Left ventricle myocardium superior (tissue), 1 donor: ENCODE data around the gene DDX19B. TPM values are rescaled to one million over a fixed set of nuclear protein-coding genes. Genes with fewer than 3 reads are reported as not detected.

ENCODE experiments used
- ATAC-seq: fragments of 200-7000 bp; cut with Tn5 transposase; one replicate; pipeline ENCODE4 v1.9.1; 2020; ENCODE audit warnings: mild to moderate bottlenecking, moderate library complexity
- DNase-seq: peaks from one replicate; pipeline ENCODE4 v3.0.0-alpha.2; 2020
- intact Hi-C: fragments of 100-400 bp; cut with micrococcal nuclease; formaldehyde crosslinking; loops from one replicate; pipeline ENCODE4 v1.11.0; 2022
- total RNA-seq: library from RNA; stranded (reverse); fragmentation: NEBNext Ultra II Directional; extraction: Animal tissue kit (Norgen Biotek cat#: 25700); gene quantifications from one replicate; pipeline ENCODE4 v1.2.1, GENCODE V29; 2021
- donor health status: DM: no; HTN: yes; CAD: no; lungs with severe emphysema.

The DDX19B gene
- total RNA-seq, 1 donor from 2014 or later = 16.6 TPM

DNA sequence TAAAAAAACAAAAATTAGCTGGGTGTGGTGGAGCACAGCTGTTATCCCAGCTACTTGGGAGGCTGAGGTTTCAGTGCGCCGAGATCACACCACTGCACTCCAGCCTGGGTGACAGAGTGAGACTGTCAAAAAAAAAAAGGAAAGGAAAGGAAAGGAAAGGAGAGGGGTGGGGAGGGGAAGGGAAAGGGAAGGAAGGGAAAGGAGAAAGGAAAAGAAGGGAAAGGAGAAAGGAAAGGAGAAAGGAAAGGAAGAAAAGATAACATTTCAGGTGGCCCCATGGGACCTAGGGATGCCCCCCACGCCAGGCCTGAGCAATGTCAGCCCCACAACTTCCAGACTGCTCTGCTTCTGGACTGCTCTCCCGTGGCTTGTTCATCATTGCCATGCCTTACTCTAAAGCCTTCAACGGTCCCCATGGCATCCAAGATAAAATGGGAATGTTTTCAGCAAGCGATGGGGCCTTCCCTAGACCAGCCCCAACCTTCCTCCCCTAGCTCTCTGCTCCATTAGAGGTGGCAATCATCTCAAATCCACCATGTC is 84.5 kb downstream of the DDX19B start:
- DNase-seq (no peak), ATAC-seq (no peak)
- intact Hi-C loops = no loop called here

Other genes starting within 250 kb of the DDX19B start
- gene PDPR, start 184.9 kb upstream of the DDX19B start, total RNA-seq = 19.3 TPM
- not detected for gene CLEC18C, start 125.4 kb upstream of the DDX19B start, total RNA-seq
- 11.6 TPM for gene EXOSC6, start 47.2 kb upstream of the DDX19B start, total RNA-seq
- 62.2 TPM for gene AARS1, start 9.7 kb upstream of the DDX19B start, total RNA-seq
- 25.2 TPM for gene DDX19A, start 47.7 kb downstream of the DDX19B start, total RNA-seq
- gene ST3GAL2, start 139.9 kb downstream of the DDX19B start, total RNA-seq = 19.0 TPM
- 8.2 TPM for gene FCSK, start 155.4 kb downstream of the DDX19B start, total RNA-seq
- 48.7 TPM for gene COG4, start 224.4 kb downstream of the DDX19B start, total RNA-seq
- gene SF3B3, start 224.6 kb downstream of the DDX19B start, total RNA-seq = 146 TPM